GM12872 (cell line): Measurements from ENCODE around the gene CACNB4.

Experiments
- TF ChIP-seq, protein P1 (sequence below): IDR thresholded peaks from 3 replicates; pipeline ENCODE4 v1.5.1; 2011; ENCODE audit warnings: low read depth, mild to moderate bottlenecking, low read length, moderate library complexity; ENCODE audit not compliant: insufficient read depth

CACNB4 gene

DNA sequence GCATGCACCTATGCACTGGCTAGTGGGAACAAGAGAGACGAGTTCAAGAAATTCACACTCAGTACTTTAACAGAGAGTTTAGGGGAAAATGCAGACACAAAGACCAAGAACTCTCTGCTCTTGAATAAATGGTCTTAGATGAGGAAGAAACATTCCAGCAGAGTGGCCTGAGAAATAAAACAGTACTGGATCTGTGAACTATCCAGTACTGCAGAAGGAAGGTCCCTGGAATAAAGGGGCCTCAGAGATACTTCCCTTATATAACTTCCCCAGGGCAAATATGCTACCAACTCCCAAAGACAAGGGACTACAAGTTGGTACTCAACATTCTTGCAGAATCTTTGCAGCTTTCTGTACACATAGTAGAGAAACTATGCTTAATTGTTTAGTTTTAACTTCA, 199.7 kb downstream of the CACNB4 start:
- TF ChIP-seq, protein P1, sequence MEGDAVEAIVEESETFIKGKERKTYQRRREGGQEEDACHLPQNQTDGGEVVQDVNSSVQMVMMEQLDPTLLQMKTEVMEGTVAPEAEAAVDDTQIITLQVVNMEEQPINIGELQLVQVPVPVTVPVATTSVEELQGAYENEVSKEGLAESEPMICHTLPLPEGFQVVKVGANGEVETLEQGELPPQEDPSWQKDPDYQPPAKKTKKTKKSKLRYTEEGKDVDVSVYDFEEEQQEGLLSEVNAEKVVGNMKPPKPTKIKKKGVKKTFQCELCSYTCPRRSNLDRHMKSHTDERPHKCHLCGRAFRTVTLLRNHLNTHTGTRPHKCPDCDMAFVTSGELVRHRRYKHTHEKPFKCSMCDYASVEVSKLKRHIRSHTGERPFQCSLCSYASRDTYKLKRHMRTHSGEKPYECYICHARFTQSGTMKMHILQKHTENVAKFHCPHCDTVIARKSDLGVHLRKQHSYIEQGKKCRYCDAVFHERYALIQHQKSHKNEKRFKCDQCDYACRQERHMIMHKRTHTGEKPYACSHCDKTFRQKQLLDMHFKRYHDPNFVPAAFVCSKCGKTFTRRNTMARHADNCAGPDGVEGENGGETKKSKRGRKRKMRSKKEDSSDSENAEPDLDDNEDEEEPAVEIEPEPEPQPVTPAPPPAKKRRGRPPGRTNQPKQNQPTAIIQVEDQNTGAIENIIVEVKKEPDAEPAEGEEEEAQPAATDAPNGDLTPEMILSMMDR, result no peak

DNA sequence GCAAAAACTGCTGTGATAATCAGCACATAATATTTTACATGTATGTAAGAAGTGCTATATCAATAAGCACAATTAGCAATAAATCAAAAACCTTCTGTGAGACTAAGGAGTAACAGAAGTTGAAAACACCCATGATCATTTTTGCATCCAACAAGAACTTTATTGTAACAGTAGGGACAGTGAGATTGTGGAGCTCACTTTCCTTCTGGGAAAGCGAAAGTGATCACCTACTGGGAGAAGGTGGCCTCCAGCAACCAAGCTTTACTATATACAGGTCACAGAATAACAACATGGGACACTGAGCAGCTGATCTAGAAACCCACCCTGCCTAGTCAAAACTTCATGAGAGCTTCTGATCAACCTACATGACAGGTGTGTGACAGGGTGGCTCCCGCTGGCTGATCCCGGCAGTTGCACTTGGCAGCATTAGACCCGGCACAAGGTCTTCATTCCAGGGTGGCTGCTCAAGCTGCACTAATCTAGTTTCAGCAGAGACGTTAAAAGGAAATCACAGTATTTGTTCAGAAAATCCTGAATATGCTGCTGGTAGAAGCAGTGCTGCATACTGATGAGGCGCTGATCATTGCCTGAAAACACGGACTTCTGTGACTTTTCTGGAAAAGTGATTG, 207.2 kb downstream of the CACNB4 start:
- TF ChIP-seq, protein P1, result 0 out of 3 replicates have a peak, but pooled peaks have one; percentile 4

DNA sequence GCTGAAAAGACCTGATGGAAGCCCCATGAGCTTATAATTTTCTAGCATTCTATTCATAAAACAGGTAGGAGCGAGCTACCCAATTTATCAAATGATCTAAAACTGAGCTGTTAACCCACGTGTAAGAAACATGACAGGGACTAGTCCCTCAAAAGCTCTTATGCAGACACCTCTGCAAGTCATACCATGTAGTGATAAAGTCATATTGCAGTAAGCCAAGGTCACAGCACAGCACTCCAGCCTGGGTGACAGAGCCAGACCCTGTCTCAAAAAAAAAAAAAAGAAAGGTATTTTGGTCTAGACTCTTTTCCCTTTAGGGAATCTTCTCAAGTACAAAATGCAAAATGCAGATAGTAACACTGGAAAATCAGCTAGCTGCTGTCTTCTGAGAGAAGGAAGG, 211.7 kb downstream of the CACNB4 start:
- TF ChIP-seq, protein P1, result no peak

DNA sequence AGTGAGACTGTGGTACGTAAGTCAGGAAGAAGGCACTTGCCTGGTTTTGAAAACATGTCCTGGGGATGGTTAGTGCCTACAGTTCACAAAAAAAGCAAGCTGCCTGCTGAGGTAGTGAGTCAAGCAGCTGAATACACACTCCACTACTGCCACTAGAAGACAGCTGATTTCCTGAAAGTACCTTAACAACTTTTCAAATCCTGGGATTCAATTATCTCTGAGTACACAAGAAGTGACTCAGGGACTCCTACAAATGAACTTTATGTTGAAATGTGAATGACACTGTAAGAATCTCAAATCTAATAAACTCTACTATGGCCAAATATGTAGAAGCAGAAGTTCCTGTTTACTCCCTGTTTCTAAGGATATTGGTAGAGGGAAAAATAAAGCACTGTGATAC, 212.6 kb downstream of the CACNB4 start:
- TF ChIP-seq, protein P1, result no peak

DNA sequence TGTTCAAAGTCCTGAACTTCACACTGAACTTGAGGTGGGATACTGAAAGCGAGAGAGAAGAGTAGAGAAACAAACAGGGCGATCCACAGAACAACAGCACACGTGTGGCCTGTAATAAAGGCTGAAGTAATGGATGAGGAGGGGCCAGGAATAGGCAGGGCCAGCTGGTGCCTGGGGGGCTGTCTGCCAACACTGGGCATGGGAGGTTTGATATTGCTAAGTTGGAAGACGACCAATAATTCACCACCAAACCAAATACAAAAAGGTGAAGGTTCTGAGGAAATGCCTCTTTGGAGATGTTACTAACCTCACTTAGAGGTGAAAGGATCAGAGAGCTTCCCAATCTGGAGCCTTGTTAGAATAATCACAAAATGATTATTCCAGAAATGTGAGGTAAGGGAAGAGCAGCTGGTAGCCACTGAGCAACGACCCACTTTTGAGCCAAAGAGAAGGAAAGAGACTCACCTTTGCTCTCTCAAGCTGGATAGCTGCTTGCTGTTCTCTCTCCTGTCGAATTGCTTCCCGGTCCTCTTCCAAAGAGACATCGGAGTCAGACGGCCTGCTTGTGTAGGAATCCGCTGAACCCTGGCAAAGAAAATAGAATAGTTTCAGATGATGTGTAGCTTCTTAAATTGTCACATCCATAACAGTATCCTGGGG, 215.9 kb downstream of the CACNB4 start:
- TF ChIP-seq, protein P1, result no peak

DNA sequence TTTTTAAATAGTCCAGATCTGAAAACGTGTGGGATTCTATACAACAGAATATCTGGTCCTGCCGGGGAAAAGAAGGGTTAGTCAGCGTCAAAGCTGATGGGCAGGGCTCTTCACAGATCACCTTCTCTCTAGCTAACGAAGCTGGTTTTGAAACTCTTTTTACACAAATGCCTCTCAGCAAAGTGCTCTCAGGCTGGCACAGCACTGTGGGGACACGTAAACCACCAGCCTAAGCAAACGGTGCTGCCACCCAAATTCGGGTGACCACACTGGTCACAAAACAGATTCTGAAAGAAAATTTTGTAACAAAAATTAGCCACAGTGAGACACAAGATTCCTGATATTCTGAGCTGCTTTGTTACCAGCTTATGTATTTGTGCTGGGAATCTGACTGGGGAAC, 217.5 kb downstream of the CACNB4 start:
- TF ChIP-seq, protein P1, result no peak

DNA sequence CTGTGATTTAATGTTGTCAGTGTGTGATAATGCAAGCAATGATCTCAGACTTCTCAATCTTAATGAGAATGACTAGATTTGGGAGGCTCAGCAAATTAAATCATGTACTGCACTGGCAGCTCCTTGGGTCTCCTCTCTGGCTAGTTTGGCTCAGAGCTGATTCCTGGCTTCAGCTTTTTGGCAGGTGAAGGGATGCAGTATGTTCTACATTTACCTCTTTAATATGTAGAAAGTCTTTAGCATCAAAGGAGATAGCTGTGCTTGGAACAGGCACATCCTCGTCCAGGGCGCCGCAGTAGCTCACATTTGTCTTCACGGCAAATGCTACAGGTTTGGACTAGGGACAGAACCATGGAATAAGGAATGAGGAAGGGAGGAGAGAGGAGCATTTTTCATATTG, 218.3 kb downstream of the CACNB4 start:
- TF ChIP-seq, protein P1, result no peak
